NCI-H460 (cell line): ENCODE measurements around the gene OGFOD1. TPM values are rescaled to one million over a fixed set of nuclear protein-coding genes. Genes with fewer than 3 reads are reported as not detected.

Experiments used
- DNase-seq: peaks from one replicate; pipeline ENCODE4 v3.0.0-alpha.2; 2016; ENCODE audit warnings: low read depth; ENCODE audit errors: extremely low read depth
- total RNA-seq: library from RNA; depleted of rRNA; stranded (reverse); fragments of >200 nt; shearing (Covaris generic); gene quantifications from 2 replicates; pipeline ENCODE4 v1.2.3, GENCODE V29; 2014; rRNA removed

The OGFOD1 gene
- total RNA-seq, 1 experiment from 2014 or later = 132 TPM

- peak; percentile 88 for DNase-seq
Observed at GRCh38 chr16:56519459-56520250, 68.3 kb downstream of the OGFOD1 start, which contains the start of gene BBS2. BBS2 (minus strand) TSS chr16:56520024; CDS start chr16:56519862, 162 bp downstream.

GRCh38 chr16:56520251-56520577 is 68.9 kb downstream of the OGFOD1 start:
- DNase-seq = no peak

- no peak for DNase-seq
Observed at GRCh38 chr16:56525236-56525635, 73.9 kb downstream of the OGFOD1 start.

Other genes starting within 250 kb of the OGFOD1 start
- gene AMFR, start 26.0 kb upstream of the OGFOD1 start, total RNA-seq = 197 and 209 TPM in 2 replicates
- 115 and 140 TPM in 2 replicates for gene NUDT21, start 222 bp upstream of the OGFOD1 start, total RNA-seq
- gene BBS2, start 68.5 kb downstream of the OGFOD1 start, total RNA-seq = 67.3 and 75.3 TPM in 2 replicates
- not detected in 2 replicates for gene MT4, start 113.5 kb downstream of the OGFOD1 start, total RNA-seq
- gene MT3, start 138.0 kb downstream of the OGFOD1 start, total RNA-seq = not detected in 2 replicates
- 83.8 and 113 TPM in 2 replicates for gene MT2A, start 157.0 kb downstream of the OGFOD1 start, total RNA-seq
- gene MT1E, start 174.2 kb downstream of the OGFOD1 start, total RNA-seq = 2.3 TPM in 1 of 2 replicates, not detected in the other
- gene MT1M, start 181.1 kb downstream of the OGFOD1 start, total RNA-seq = not detected in 2 replicates
- gene MT1A, start 187.1 kb downstream of the OGFOD1 start, total RNA-seq = 19.4 and 32.8 TPM in 2 replicates
- not detected in 2 replicates for gene MT1B, start 200.3 kb downstream of the OGFOD1 start, total RNA-seq
- 0.72 and 0.97 TPM in 2 replicates for gene MT1F, start 206.4 kb downstream of the OGFOD1 start, total RNA-seq
- gene MT1G, start 216.5 kb downstream of the OGFOD1 start, total RNA-seq = not detected in 2 replicates
- not detected in 2 replicates for gene MT1H, start 218.3 kb downstream of the OGFOD1 start, total RNA-seq
- 5.6 and 11.3 TPM in 2 replicates for gene MT1X, start 230.9 kb downstream of the OGFOD1 start, total RNA-seq